HT1080 (cell line): ENCODE results near the gene ANKRD40. TPM values are rescaled to one million over a fixed set of nuclear protein-coding genes. Genes with fewer than 3 reads are reported as not detected.
"Not testable (repeated sequence)": the region's sequence is repeated elsewhere in the genome, so short reads cannot be mapped to it uniquely, and the experiment has no call there.

ENCODE experiments used
- DNase-seq: peaks from one replicate; pipeline ENCODE4 v3.0.0-alpha.2; 2015; ENCODE audit warnings: low read depth
- polyA plus RNA-seq, 2 experiments: library from polyadenylated mRNA; depleted of rRNA; stranded (reverse); fragments of >200 nt; gene quantifications; 2 replicates each; pipeline ENCODE4 v1.2.3, GENCODE V29; 2015
- total RNA-seq: library from RNA; depleted of rRNA; stranded (reverse); fragments of >200 nt; shearing (Covaris generic); gene quantifications from 2 replicates; pipeline ENCODE4 v1.2.3, GENCODE V29; 2014; rRNA removed

The ANKRD40 gene
- total RNA-seq = 30.1 and 37.3 TPM in 2 replicates
- 36.9 and 37.4 TPM in 2 replicates for polyA plus RNA-seq (2015; cell fraction: cytosol; rRNA removed)
- 36.3 and 39.1 TPM in 2 replicates for polyA plus RNA-seq (2015; cell fraction: nucleus; rRNA removed)

DNA sequence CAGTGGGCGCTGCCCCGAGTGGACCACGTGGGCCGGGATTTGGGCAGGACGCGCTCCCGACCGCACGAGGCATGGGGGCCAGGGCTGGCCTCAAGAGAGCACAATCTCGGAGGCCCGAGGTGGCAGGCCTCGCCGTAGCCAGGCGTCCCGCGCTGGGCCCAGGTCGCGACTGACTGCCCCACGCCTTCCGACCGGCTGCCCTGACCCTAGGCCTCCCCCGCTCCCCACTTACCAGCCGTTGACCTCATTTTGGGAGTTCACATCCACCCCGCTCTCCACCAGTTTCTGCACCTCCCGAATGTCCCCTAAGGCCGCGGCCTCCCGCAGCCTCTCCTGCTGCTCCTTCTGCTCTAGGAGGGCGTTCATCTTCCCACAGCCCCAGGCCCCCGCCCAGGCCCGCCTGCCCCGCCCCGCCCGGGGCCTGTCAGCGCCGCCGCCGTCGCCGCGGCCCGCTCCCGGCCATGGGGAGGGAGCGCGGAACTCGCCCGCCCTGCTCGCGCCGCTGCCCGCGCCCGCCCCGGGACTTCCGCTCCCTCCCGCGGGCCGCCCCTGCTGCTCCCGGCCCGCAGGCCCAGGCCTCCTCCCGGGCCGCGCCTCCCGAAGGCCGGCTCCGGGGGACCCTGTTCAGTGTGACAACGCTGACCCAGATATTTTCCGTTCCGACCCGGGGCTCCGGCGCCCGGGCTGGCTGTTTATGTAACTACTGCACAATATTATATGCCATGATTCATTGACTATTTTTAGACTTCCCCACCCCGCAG lies at the start of gene ANKRD40:
TSS of gene ANKRD40 (minus strand) at position 626 of the 761 bp plus-strand sequence. CDS start at position 366, 260 bp downstream.
- peak; percentile 92 for DNase-seq

DNA sequence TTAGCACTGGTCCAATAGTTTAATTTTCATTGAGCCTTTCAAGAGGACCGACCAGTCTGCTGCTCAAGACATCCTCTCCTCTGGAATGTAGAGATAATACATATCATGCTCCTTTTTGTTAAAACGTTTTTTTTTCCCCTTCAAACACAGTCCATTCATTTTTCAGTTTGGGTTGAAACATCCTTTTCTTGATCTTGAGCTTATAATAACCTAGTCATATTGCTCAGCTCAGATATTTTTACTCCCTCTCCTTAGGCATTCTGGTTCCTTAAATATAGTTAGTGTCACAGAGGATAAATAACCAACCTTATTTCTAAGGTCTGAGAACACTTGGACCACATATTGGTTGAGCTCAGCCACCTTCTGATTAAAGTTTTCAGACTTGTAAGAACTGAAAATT lies 46.8 kb upstream of the ANKRD40 start:
- DNase-seq = no peak

DNA sequence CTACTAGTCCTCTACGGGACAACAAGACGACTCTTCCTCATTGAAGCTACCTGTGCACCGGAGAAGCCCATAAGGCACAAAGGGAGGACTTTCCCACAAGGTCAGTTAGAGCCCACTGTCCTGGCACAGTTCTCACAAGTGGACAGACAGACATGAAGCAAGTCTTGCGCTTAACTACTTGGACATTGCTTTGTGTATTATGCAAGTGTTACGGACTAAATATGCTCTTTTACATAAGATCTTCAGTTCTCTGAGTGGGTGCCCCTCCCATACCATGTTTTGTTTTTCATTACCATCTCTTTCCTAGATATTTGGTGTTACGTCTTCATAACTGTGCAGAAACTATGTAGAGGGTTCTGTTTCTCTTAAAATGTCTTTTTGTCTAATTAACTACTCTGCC lies 41.5 kb upstream of the ANKRD40 start:
- DNase-seq = no peak

- DNase-seq = no peak
Measured at GRCh38 chr17:50745631-50746030, 37.9 kb upstream of the ANKRD40 start.

DNA sequence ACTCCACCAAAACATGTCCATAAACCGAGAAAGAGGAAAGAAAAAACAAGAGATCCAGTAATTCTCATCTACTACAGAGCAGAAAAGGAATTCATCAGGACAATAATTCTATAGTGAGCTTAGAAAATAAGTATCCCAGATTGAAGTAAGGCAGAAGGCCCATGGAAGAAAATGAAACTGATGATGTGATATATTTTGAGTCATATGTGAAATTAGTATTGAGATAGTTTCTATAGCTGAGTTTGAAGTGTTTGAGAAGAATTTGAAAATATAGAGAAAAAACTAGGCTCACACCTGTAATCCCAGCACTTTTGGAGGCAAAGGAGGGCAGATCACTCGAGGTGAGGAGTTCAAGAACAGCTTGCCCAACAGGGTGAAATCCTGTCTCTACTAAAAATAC lies 31.4 kb upstream of the ANKRD40 start:
- DNase-seq = no peak

- DNase-seq = no peak
Measured at GRCh38 chr17:50737118-50737698, 29.5 kb upstream of the ANKRD40 start.

DNA sequence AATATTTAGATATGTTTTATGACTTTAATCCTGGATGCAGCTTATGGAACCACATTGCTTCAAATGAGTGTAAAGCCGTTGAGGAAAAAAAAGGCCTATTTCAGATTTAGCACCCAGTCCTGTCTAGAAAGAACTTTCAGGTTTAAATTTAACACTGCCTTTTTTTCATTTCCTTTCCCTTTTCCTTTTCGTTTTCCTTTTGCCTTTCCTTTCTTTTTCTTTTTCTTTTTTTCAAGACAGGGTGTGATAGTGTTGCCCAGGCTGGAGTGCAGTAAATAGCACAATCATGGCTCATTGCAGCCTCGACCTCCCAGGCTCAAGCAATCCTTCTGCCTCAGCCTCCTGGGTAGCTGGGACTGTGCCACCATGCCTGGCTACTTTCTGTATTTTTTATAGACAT lies 27.6 kb upstream of the ANKRD40 start:
- DNase-seq = no peak

- no peak for DNase-seq
Measured at GRCh38 chr17:50731575-50732460, 24.1 kb upstream of the ANKRD40 start.

DNA sequence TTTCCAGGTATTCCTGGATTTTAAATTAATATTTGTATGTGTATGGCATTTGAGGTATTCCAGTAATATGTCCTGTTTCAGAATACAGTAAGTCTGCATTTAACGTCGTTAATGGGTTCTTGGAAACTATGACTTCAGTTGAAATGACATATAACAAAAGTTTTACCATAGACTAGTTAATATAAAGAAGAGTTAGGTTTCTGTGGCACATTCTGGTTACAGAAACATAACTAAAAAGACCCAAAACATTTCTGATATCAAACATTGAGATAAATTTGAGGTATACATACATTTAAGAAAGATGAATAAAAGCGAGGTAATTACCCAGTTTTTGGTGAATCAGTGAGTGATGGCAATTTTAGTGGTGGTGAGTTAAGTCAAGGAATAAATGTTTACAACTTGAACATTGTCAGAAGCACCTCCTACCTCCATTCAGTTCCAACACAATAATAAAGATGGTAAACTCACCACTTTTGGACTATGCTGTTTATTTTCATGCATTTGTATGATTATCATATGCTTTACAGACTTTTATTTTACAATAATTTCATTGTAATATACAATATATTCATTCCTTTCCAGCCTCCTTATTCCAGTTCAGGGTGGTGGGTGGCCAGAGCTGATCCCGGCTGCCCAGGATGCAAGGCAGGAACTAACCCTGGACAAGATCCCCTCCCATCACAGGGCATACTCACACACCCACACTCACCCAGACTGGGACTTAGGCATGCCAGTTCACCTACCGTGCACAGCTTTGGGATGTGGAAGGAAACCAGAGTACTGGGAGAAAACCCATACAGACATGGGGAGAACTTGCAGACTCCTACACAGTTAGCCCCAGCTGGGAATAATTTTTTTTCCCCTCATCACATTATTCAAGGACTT lies 21.4 kb upstream of the ANKRD40 start:
- no peak for DNase-seq

- DNase-seq = no peak
Measured at GRCh38 chr17:50728112-50728429, 20.4 kb upstream of the ANKRD40 start.

- DNase-seq = no peak
Measured at GRCh38 chr17:50725769-50726655, 18.3 kb upstream of the ANKRD40 start.

GRCh38 chr17:50724622-50725021 lies 16.9 kb upstream of the ANKRD40 start:
- DNase-seq = not testable (repeated sequence)

GRCh38 chr17:50722746-50723145 lies 15.0 kb upstream of the ANKRD40 start:
- DNase-seq = no peak

DNA sequence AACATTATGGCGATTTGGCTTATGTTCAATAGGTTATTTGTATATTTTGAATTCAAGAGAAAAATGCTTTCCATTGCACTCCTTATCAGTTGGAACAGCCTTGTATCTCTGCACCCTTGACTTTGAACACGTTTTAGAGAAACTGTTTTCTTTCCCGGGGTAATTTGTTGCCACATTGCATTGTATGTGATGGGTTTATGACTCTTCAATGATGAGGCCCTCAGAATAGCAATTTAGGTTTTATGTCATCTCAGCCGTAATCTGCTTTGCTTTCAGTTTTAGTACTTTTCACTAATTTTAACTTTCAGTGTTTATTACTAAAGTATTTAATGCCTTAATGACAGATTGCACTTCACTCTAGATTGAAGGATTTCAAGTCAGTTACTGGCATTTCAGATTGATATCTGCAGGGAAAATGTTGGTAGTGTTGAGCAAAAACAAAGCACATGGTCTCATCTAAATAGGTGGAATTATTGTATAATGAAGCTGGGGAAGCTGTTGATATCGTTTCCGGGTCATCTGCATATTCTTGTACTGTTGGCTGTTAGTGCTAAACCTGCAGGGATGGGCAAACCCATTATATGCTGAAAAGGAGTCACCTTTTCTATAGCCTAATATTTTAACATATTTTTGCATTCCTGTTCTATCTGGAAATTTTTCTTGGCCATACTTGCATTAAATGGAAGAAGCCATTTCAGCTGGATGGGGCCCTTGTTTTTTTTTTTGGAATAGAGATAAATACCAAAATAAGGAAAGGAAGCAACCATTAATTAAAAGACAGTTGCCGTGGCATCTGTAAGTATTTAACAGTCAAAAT lies 13.7 kb upstream of the ANKRD40 start:
- DNase-seq = no peak

- no peak for DNase-seq
Measured at GRCh38 chr17:50719924-50720794, 12.4 kb upstream of the ANKRD40 start.

DNA sequence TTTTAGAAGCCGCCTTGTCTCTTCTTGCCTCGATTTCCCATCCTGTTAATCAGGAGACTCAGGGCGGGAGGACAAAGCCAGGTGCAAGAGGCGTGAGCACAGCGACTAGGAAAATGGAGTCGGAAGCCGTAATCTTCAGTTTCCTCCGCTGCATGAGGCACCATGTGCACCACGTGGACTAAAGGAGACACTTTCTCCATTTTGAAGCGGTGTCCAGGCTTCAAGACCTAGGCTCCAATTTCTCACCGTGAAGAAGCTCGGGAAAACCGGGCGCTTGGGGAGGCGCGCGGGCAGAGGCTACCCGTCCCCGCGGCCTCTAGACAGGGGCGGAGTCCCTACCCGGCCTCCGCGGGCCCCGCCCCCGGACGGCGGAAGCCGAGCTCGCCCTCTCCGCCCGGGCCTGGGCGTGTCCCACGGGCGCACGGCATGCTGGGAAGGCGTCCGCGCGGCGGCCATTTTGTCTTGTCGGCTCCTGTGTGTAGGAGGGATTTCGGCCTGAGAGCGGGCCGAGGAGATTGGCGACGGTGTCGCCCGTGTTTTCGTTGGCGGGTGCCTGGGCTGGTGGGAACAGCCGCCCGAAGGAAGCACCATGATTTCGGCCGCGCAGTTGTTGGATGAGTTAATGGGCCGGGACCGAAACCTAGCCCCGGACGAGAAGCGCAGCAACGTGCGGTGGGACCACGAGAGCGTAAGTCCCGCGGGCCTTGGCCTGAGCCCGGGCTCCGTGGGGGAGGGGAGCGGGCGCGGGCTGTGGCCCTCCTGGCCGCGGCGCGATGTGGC lies 11.6 kb upstream of the ANKRD40 start, which contains the start of gene LUC7L3:
TSS of gene LUC7L3 (plus strand) at position 460 of the 780 bp plus-strand sequence. CDS start at position 590, 130 bp downstream.
- DNase-seq = peak; percentile 94

DNA sequence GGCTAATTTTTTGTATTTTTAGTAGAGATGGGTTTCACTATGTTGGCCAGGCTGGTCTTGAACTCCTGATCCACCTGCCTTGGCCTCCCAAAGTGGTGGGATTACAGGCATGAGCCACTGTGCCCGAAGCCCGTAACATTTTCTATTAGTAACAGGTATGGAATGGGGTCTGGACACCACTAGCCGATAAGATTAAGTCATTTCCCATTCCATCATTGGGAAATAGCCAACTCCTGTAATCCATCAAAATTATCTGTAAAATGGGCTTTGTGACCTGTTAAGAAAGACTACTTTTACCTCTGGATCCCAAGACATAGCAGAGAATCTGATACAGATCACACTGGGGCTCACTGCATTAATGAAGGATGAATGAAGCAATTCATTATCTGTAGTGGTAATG lies 7.8 kb upstream of the ANKRD40 start:
- no peak for DNase-seq
